Adrenal gland (tissue), 12 donors: ENCODE data around the gene KRTAP10-2. TPM values are rescaled to one million over a fixed set of nuclear protein-coding genes. Genes with fewer than 3 reads are reported as not detected.

Source experiments
- DNase-seq, 7 donors: peaks; one replicate each; pipeline ENCODE4 v3.0.0-alpha.2; 2019 to 2020
- H3K27ac ChIP-seq, 5 donors: fragments of 200-600 bp; sonication (generic) in 4 of 5; 1 replicate in 3 of 5; 2 replicates in 2 of 5; pipeline versions ENCODE4 v1.5.1 to v1.8.0; 2016 to 2020; ENCODE audit warnings: mild to moderate bottlenecking in 1 of 5
- H3K27me3 ChIP-seq: fragments of 200-600 bp; 2 replicates; pipeline ENCODE4 v1.8.0; 2021
- H3K36me3 ChIP-seq, 2 donors: fragments of 200-600 bp; replicated peaks in 1 of 2; 1 replicate in 1 of 2; 2 replicates in 1 of 2; pipeline versions ENCODE4 v1.5.1 to v1.8.0; 2018 to 2022
- H3K4me1 ChIP-seq, 2 donors: fragments of 200-600 bp; replicated peaks in 1 of 2; 1 replicate in 1 of 2; 2 replicates in 1 of 2; pipeline versions ENCODE4 v1.5.1 to v1.8.0; 2018 to 2021
- H3K4me3 ChIP-seq, 4 donors: fragments of 200-600 bp; sonication (generic) in 3 of 4; one replicate each; pipeline ENCODE4 v1.5.1; 2016 to 2018
- H3K9me3 ChIP-seq, 3 donors: fragments of 200-600 bp; sonication (generic) in 1 of 3; replicated peaks in 1 of 3; 1 replicate in 2 of 3; 2 replicates in 1 of 3; pipeline versions ENCODE4 v1.5.1 to v1.8.0; 2016 to 2021
- POLR2A ChIP-seq, 2 donors: fragments of 450-650 bp; IDR thresholded peaks; one replicate each; pipeline ENCODE4 v1.6.1; 2017; ENCODE audit warnings: antibody characterized with exemption in 2 of 2, mild to moderate bottlenecking in 2 of 2, moderate library complexity in 1 of 2
- WGBS, 4 donors: extraction: QIAGEN DNeasy Blood & Tissue Kit in 2 of 4; methylation state at CpG; one replicate each; pipeline versions ENCODE4 v1.1.5 to v1.1.7; 2013 to 2017; 5-methylcytosine and 5-hydroxymethylcytosine counted together
- intact Hi-C, 2 donors: fragments of 100-400 bp; cut with DNase I; formaldehyde crosslinking; loops; one replicate each; pipeline versions ENCODE4 v1.14.1 to v1.15.0; 2022 to 2023
- polyA plus RNA-seq, 3 donors: library from polyadenylated mRNA; stranded (reverse); fragments of 200-250 nt in 2 of 3; fragments of 350-450 nt in 1 of 3; fragmentation: Illumina TruSeq in 1 of 3; extraction: RNeasy Lipid Tissue Mini Kit (QIAGEN cat#74804) in 1 of 3; gene quantifications; one replicate each; pipeline ENCODE4 v1.2.3, GENCODE V29; 2013 to 2014
- total RNA-seq, 9 donors: library from RNA; depleted of rRNA in 4 of 9; stranded (reverse); fragments of >200 nt in 4 of 9; fragments of 120-200 nt in 1 of 9; fragmentation: NEBNext Ultra II Directional in 1 of 9; extraction: Animal tissue kit (Norgen Biotek cat#: 25700) in 1 of 9; gene quantifications; one replicate each; pipeline versions ENCODE4 v1.1.0 to v1.2.4, GENCODE V29; 2013 to 2023
- TF ChIP-seq, protein P1 (sequence below), 6 experiments: fragments of 450-650 bp in 4 of 6; fragments of 200-600 bp in 2 of 6; sonication (generic) in 1 of 6; IDR thresholded peaks; 1 replicate in 5 of 6; 2 replicates in 1 of 6; pipeline versions ENCODE4 v1.5.1 to v1.8.0; 2016 to 2021; ENCODE audit warnings: antibody characterized with exemption in 6 of 6, mild to moderate bottlenecking in 2 of 6, moderate library complexity in 1 of 6
- donor health status: healthy with polysubstance abuse.
- donor health status: Bipolar disorder and iron deficiency.
- donor health status: DM: yes; HTN: yes; CAD: no.
- donor health status: DM: no; HTN: no; CAD: no.
- donor health status: DM: no; HTN: no; CAD: no.
- donor health status: DM: yes; HTN: yes; CAD: no.

KRTAP10-2 gene
- total and polyA plus RNA-seq, 12 donors, result not detected

DNA sequence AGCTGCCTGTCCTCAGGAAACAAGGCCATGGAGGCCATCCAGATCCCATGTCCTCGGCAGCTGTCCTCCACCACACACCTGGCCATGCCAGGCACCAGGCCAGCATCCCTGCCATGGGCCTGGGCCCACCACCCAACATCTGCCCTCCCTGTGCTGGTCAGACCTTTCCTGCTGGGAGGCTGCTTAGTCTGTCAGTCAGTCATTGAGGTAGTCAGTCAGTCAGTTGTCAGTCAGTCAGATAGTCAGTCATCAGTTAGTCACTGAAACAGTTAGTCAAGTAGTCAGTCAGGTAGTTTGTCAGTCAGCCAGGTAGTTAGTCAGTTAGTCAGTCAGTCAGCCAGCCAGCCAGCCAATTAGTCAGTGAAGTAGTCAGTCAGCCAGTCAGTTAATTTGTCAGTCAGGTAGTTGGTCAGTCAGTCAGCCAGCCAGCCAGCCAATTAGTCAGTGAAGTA is 28.5 kb downstream of the KRTAP10-2 start:
- Histone ChIP-seq H3K9me3 (no peaks in the 10 kb centered on the region), H3K36me3 (no peaks in the 10 kb centered on the region), H3K4me3 (no peak overlapping the region), H3K4me1 (no peaks in the 10 kb centered on the region), H3K27ac (no peak overlapping the region), H3K27me3 (no peaks in the 10 kb centered on the region)
- WGBS, 4 donors, result 38 to 57% (median 38%) methylated on average over 1 of the region's 1 CpG; no CpG with 5 or more reads in 1 of the 4 donors
- DNase-seq, result peak in 1 of 7 donors; percentile 13
- TF ChIP-seq, protein P1, sequence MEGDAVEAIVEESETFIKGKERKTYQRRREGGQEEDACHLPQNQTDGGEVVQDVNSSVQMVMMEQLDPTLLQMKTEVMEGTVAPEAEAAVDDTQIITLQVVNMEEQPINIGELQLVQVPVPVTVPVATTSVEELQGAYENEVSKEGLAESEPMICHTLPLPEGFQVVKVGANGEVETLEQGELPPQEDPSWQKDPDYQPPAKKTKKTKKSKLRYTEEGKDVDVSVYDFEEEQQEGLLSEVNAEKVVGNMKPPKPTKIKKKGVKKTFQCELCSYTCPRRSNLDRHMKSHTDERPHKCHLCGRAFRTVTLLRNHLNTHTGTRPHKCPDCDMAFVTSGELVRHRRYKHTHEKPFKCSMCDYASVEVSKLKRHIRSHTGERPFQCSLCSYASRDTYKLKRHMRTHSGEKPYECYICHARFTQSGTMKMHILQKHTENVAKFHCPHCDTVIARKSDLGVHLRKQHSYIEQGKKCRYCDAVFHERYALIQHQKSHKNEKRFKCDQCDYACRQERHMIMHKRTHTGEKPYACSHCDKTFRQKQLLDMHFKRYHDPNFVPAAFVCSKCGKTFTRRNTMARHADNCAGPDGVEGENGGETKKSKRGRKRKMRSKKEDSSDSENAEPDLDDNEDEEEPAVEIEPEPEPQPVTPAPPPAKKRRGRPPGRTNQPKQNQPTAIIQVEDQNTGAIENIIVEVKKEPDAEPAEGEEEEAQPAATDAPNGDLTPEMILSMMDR (IDR thresholded peaks at IDR 0.05), result no peak
- intact Hi-C loops, result no loop called here

DNA sequence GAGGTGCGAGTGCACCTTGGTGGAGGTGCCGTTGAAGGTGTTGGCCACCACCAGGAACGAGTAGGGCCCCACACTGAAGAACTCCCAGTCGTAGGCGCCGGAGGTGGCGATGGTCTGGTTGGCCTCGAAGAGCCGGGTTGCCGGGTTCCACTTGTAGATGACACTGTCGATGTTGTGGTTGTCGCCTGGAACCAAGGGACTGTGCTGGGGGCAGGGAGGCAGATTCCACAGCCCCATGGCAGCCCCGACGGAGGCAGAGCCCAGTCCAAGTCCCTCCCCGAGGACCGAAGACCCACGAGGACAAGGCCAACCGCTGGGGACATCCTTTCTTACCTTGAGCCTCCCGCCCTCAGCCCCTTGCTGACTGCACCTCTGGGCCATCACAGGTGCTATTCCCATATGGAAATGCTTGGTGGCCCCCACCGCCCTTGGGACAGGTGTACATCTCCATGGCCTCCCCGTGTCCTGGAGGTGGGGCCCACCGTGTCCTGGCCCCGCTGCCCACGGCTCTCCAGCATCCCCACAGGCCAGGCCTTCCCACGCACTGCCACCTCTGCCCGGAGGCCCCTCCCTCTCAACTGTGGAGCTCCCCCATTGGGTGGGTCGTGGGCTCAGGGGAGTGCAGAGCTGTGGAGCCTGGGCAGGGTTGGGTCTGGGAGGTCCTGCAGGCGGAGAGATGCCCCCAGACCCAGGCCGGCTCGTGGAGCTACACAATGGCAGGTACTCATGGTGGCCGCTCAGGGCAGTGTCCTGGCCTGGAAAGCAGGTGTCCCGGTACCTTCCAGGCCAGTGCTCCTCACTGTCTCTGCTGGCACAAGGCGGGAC is 29.2 kb downstream of the KRTAP10-2 start:
- intact Hi-C loops, result no loop called here
- WGBS, 4 donors, result 87 to 94% (median 89%) methylated on average over 20 to 33 of the region's 33 CpGs
- no peaks in the 10 kb centered on the region for H3K36me3 ChIP-seq

GRCh38 chr21:44521301-44521927 is 29.9 kb downstream of the KRTAP10-2 start:
- Histone ChIP-seq H3K9me3 (no peaks in the 10 kb centered on the region), H3K36me3 (no peaks in the 10 kb centered on the region), H3K4me1 (no peaks in the 10 kb centered on the region), H3K4me3 (no peak overlapping the region), H3K27me3 (no peaks in the 10 kb centered on the region), H3K27ac (no peak overlapping the region)
- TF ChIP-seq POLR2A (IDR thresholded peaks at IDR 0.05), result no peak
- TF ChIP-seq, protein P1 (IDR thresholded peaks at IDR 0.05), result no peak
- intact Hi-C loops, result no loop called here
- DNase-seq, result peak in 1 of 7 donors; percentile 3
- 84 to 97% (median 88%) methylated on average over 6 to 22 of the region's 22 CpGs for WGBS, 4 donors

More for the DNA sequence above, 29.2 kb downstream of the KRTAP10-2 start:
- TF ChIP-seq, protein P1 (IDR thresholded peaks at IDR 0.05), result no peak
- no peak for TF ChIP-seq POLR2A (IDR thresholded peaks at IDR 0.05)
- peak in 1 of 7 donors; percentile 11 for DNase-seq
- Histone ChIP-seq H3K9me3 (no peaks in the 10 kb centered on the region), H3K4me3 (no peak overlapping the region), H3K27ac (no peak overlapping the region), H3K27me3 (no peaks in the 10 kb centered on the region), H3K4me1 (no peaks in the 10 kb centered on the region)
